ENCODE data around the gene SMAD2.

The SMAD2 gene

DNA sequence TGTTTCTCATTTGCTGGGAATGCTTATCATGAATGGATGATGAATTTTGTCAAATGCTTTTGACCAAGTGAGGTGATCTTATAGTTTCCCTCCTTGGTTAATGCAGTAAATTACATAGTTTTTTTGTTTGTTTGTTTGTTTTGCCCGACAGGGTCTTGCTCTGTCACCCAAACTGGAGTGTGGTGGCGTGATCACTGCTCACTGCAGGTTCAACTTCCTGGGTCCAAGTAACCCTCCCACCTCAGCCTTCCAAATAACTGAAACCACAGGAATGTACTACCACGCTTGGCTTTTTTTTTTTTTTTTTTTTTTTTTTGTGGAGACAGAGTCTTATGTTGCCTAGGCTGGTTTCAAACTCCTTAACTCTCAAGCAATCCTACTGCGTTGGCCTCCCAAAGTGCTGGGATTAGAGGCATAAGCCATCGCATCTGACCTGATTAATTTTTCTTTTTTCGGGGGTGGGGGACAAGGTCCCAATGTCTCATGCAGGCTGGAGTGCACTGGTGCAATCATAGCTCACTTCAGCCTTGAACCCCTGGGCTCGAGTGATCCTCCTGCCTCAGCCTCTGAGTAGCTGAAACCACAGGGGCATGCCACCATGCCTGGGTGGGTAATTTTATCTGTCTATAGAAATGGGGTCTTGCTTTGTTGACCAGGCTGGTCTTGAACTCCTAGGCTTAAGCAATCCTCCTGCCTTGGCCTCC lies 48.6 kb downstream of the SMAD2 start:
- DNase-seq = no peak
- no peak overlapping the region for H3K27ac Mint-ChIP-seq
- TF ChIP-seq, protein P1, sequence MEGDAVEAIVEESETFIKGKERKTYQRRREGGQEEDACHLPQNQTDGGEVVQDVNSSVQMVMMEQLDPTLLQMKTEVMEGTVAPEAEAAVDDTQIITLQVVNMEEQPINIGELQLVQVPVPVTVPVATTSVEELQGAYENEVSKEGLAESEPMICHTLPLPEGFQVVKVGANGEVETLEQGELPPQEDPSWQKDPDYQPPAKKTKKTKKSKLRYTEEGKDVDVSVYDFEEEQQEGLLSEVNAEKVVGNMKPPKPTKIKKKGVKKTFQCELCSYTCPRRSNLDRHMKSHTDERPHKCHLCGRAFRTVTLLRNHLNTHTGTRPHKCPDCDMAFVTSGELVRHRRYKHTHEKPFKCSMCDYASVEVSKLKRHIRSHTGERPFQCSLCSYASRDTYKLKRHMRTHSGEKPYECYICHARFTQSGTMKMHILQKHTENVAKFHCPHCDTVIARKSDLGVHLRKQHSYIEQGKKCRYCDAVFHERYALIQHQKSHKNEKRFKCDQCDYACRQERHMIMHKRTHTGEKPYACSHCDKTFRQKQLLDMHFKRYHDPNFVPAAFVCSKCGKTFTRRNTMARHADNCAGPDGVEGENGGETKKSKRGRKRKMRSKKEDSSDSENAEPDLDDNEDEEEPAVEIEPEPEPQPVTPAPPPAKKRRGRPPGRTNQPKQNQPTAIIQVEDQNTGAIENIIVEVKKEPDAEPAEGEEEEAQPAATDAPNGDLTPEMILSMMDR (IDR thresholded peaks at IDR 0.05) = no peak
- no peaks in the 10 kb centered on the region for H3K4me1 Mint-ChIP-seq
- H3K36me3 Mint-ChIP-seq (ENCODE audit: low read depth) = peaks cover 72% of the 10 kb centered on the region
- no peak overlapping the region for H3K4me3 Mint-ChIP-seq
- H3K27me3 Mint-ChIP-seq (ENCODE audit: low read depth, poor library complexity) = no peaks in the 10 kb centered on the region
- no peaks in the 10 kb centered on the region for H3K9me3 Mint-ChIP-seq

DNA sequence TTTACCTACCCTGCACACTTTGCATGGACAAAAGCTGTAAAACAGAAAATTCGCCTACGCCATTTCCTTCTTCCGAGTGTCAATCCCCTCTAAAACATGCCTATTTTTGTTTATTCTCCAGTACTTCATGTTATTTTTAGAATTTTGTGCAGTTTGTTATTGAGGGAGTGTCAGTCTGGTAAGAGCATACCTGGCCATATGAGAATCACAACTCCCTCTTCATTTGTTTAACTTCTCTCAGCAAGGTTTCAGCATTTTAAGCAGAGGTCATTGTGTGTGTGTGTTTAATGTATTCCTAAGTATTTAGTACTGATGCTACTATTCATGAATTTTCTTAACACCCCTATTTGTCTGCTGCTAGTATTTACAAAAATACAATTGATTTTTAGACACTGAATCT lies 49.4 kb downstream of the SMAD2 start:
- no peak overlapping the region for H3K4me3 Mint-ChIP-seq
- H3K4me1 Mint-ChIP-seq = no peaks in the 10 kb centered on the region
- H3K36me3 Mint-ChIP-seq (ENCODE audit: low read depth) = peaks cover 64% of the 10 kb centered on the region
- no peaks in the 10 kb centered on the region for H3K27me3 Mint-ChIP-seq (ENCODE audit: low read depth, poor library complexity)
- H3K27ac Mint-ChIP-seq = peak overlapping the region; percentile 12
- DNase-seq = no peak
- TF ChIP-seq, protein P1 (IDR thresholded peaks at IDR 0.05) = no peak
- H3K9me3 Mint-ChIP-seq = no peaks in the 10 kb centered on the region

DNA sequence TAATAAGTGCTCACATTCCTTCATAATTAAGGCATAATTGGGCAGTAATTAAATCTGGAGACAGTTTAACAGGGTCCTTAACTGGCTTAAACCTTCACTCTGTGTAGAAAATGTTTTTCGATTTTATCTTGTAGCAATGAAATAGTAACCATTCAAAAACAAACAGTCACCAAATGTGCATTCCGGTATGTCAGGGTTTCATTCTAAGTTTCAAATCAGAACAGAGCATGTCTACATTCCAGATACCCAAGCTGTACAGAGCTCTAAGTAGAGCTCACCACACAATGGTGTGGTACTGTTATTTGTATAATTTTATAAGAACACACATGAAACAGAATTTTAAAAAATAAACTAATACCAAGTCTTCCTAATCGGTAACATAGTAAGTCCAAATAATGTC lies 52.6 kb downstream of the SMAD2 start:
- H3K27me3 Mint-ChIP-seq (ENCODE audit: low read depth, poor library complexity) = no peaks in the 10 kb centered on the region
- H3K4me3 Mint-ChIP-seq = no peak overlapping the region
- H3K36me3 Mint-ChIP-seq (ENCODE audit: low read depth) = peaks cover 51% of the 10 kb centered on the region
- TF ChIP-seq, protein P1 (IDR thresholded peaks at IDR 0.05) = no peak
- DNase-seq = no peak
- peaks cover 4% of the 10 kb centered on the region for H3K4me1 Mint-ChIP-seq
- no peaks in the 10 kb centered on the region for H3K9me3 Mint-ChIP-seq
- H3K27ac Mint-ChIP-seq = no peak overlapping the region

DNA sequence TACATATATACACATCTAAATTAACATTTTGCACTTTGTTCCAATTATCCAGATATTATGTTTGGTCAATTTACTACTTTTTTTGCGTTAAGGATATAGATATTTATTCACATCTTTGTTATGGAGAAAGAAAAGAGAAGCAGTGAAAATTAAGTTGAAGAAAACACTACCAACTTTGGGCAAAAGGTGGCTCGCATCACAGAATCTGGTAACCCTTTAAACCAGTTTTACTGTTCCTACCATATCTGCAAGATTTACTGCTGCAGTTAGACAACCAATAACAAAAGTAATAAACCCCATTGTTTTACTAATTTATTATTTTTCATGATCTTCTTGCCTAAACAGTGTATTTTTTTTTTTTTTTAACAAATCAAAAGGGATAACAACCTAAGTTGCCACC lies 53.6 kb downstream of the SMAD2 start:
- H3K27ac Mint-ChIP-seq = no peak overlapping the region
- DNase-seq = no peak
- TF ChIP-seq, protein P1 (IDR thresholded peaks at IDR 0.05) = no peak
- H3K9me3 Mint-ChIP-seq = no peaks in the 10 kb centered on the region
- H3K4me1 Mint-ChIP-seq = peaks cover 4% of the 10 kb centered on the region
- H3K4me3 Mint-ChIP-seq = no peak overlapping the region
- H3K27me3 Mint-ChIP-seq (ENCODE audit: low read depth, poor library complexity) = no peaks in the 10 kb centered on the region
- peaks cover 45% of the 10 kb centered on the region for H3K36me3 Mint-ChIP-seq (ENCODE audit: low read depth)

- Mint-ChIP-seq H3K9me3 (no peaks in the 10 kb centered on the region), H3K27ac (peak overlapping the region; percentile 87), H3K4me1 (peaks cover 4% of the 10 kb centered on the region), H3K36me3 (ENCODE audit: low read depth) (peaks cover 24% of the 10 kb centered on the region), H3K4me3 (no peak overlapping the region), H3K27me3 (ENCODE audit: low read depth, poor library complexity) (no peaks in the 10 kb centered on the region)
- TF ChIP-seq, protein P1 (IDR thresholded peaks at IDR 0.05) = no peak
- no peak for DNase-seq
Observed at GRCh38 chr18:47873625-47874024, 56.8 kb downstream of the SMAD2 start.

GRCh38 chr18:47872426-47872825 lies 58.0 kb downstream of the SMAD2 start:
- DNase-seq = no peak
- peaks cover 30% of the 10 kb centered on the region for H3K36me3 Mint-ChIP-seq (ENCODE audit: low read depth)
- H3K4me1 Mint-ChIP-seq = peaks cover 4% of the 10 kb centered on the region
- no peaks in the 10 kb centered on the region for H3K27me3 Mint-ChIP-seq (ENCODE audit: low read depth, poor library complexity)
- H3K9me3 Mint-ChIP-seq = no peaks in the 10 kb centered on the region
- TF ChIP-seq, protein P1 (IDR thresholded peaks at IDR 0.05) = no peak
- H3K27ac Mint-ChIP-seq = peak overlapping the region; percentile 78
- H3K4me3 Mint-ChIP-seq = no peak overlapping the region
